Nephron progenitor cell (in vitro differentiated cells): ENCODE data around the gene STAT5A.
A peak's percentile ranks its signal among the peaks of the same experiment; 100 is the strongest.

Source experiments
- DNase-seq: peaks from one replicate; pipeline ENCODE4 v3.0.0; 2021
- H3K27ac Mint-ChIP-seq: 2 replicates; pipeline ENCODE4 v1.8.0; 2021; ENCODE audit warnings: mild to moderate bottlenecking, moderate library complexity, mixed read lengths
- H3K27me3 Mint-ChIP-seq: 2 replicates; pipeline ENCODE4 v1.8.0; 2021; ENCODE audit warnings: mild to moderate bottlenecking, low read depth, mixed read lengths; ENCODE audit not compliant: poor library complexity
- H3K36me3 Mint-ChIP-seq: 2 replicates; pipeline ENCODE4 v1.8.0; 2021; ENCODE audit warnings: low read depth, mixed read lengths
- H3K4me1 Mint-ChIP-seq: 2 replicates; pipeline ENCODE4 v1.8.0; 2021; ENCODE audit warnings: mixed read lengths
- H3K4me3 Mint-ChIP-seq: 2 replicates; pipeline ENCODE4 v1.8.0; 2021; ENCODE audit warnings: mild to moderate bottlenecking, moderate library complexity, mixed read lengths
- H3K9me3 Mint-ChIP-seq: 2 replicates; pipeline ENCODE4 v1.8.0; 2021; ENCODE audit warnings: mild to moderate bottlenecking, moderate library complexity, mixed read lengths
- TF ChIP-seq, protein P1 (sequence below): fragments of 200-600 bp; sonication (generic); IDR thresholded peaks from 2 replicates; pipeline ENCODE4 v1.5.0; 2021; ENCODE audit warnings: antibody characterized with exemption

Gene STAT5A

GRCh38 chr17:42307362-42307927 lies 19.1 kb downstream of the STAT5A start:
- TF ChIP-seq, protein P1, sequence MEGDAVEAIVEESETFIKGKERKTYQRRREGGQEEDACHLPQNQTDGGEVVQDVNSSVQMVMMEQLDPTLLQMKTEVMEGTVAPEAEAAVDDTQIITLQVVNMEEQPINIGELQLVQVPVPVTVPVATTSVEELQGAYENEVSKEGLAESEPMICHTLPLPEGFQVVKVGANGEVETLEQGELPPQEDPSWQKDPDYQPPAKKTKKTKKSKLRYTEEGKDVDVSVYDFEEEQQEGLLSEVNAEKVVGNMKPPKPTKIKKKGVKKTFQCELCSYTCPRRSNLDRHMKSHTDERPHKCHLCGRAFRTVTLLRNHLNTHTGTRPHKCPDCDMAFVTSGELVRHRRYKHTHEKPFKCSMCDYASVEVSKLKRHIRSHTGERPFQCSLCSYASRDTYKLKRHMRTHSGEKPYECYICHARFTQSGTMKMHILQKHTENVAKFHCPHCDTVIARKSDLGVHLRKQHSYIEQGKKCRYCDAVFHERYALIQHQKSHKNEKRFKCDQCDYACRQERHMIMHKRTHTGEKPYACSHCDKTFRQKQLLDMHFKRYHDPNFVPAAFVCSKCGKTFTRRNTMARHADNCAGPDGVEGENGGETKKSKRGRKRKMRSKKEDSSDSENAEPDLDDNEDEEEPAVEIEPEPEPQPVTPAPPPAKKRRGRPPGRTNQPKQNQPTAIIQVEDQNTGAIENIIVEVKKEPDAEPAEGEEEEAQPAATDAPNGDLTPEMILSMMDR: no peak
- H3K36me3 Mint-ChIP-seq: no peaks in the 10 kb centered on the region
- DNase-seq: no peak
- H3K27me3 Mint-ChIP-seq: peaks cover 20% of the 10 kb centered on the region
- H3K9me3 Mint-ChIP-seq: no peaks in the 10 kb centered on the region
- peaks cover 70% of the 10 kb centered on the region for H3K4me1 Mint-ChIP-seq
- no peak overlapping the region for H3K27ac Mint-ChIP-seq
- no peak overlapping the region for H3K4me3 Mint-ChIP-seq

- Mint-ChIP-seq H3K27me3 (peaks cover 16% of the 10 kb centered on the region), H3K9me3 (no peaks in the 10 kb centered on the region), H3K36me3 (no peaks in the 10 kb centered on the region), H3K4me1 (peaks cover 73% of the 10 kb centered on the region), H3K4me3 (no peak overlapping the region), H3K27ac (no peak overlapping the region)
- DNase-seq: no peak
- TF ChIP-seq, protein P1: no peak
Observed at GRCh38 chr17:42308446-42308845, 20.1 kb downstream of the STAT5A start.

- TF ChIP-seq, protein P1: no peak
- peaks cover 16% of the 10 kb centered on the region for H3K27me3 Mint-ChIP-seq
- no peak overlapping the region for H3K4me3 Mint-ChIP-seq
- H3K9me3 Mint-ChIP-seq: no peaks in the 10 kb centered on the region
- DNase-seq: no peak
- peaks cover 4% of the 10 kb centered on the region for H3K36me3 Mint-ChIP-seq
- H3K4me1 Mint-ChIP-seq: peaks cover 73% of the 10 kb centered on the region
- H3K27ac Mint-ChIP-seq: no peak overlapping the region
Observed at GRCh38 chr17:42309142-42309541, 20.8 kb downstream of the STAT5A start.

DNA sequence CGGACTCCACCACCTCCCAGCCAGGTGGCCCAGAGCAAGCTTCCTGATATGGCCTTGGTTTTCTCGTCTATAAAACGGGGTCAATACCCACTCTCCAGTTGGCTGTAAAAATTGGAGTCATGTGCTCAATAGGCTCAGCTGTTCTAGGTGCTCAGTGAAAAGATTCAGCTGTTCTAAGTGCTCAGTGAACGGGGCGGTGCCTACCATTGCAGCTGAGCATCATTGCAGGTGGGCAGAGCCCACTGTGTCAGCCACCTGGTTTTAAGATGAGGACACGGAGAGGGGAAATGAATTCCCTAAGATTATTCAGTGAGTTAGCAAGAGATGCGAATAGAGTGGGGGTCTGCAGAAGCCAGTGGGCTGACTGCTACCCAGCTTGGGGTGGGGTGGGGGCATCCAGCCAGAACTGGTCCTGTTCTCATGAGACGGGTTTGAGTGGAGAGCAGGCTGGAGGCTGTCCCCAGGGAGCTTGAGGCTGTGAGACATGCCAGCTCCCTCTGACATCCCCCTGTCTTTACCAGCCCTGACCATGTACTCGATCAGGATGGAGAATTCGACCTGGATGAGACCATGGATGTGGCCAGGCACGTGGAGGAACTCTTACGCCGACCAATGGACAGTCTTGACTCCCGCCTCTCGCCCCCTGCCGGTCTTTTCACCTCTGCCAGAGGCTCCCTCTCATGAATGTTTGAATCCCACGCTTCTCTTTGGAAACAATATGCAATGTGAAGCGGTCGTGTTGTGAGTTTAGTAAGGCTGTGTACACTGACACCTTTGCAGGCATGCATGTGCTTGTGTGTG lies 21.9 kb downstream of the STAT5A start:
- TF ChIP-seq, protein P1: no peak
- peaks cover 15% of the 10 kb centered on the region for H3K27me3 Mint-ChIP-seq
- no peaks in the 10 kb centered on the region for H3K9me3 Mint-ChIP-seq
- peak overlapping the region; percentile 50 for H3K4me3 Mint-ChIP-seq
- H3K27ac Mint-ChIP-seq: peak overlapping the region; percentile 96
- H3K36me3 Mint-ChIP-seq: peaks cover 4% of the 10 kb centered on the region
- peaks cover 70% of the 10 kb centered on the region for H3K4me1 Mint-ChIP-seq
- no peak for DNase-seq

- DNase-seq: no peak
- peaks cover 75% of the 10 kb centered on the region for H3K4me1 Mint-ChIP-seq
- peak overlapping the region; percentile 96 for H3K27ac Mint-ChIP-seq
- TF ChIP-seq, protein P1: no peak
- peaks cover 16% of the 10 kb centered on the region for H3K27me3 Mint-ChIP-seq
- peak overlapping the region; percentile 50 for H3K4me3 Mint-ChIP-seq
- peaks cover 4% of the 10 kb centered on the region for H3K36me3 Mint-ChIP-seq
- no peaks in the 10 kb centered on the region for H3K9me3 Mint-ChIP-seq
Observed at GRCh38 chr17:42310787-42311215, 22.5 kb downstream of the STAT5A start.
